OCI-LY7 (cell line): ENCODE data around the gene ZNF22.

ENCODE experiments used
- CTCF ChIP-seq: fragments of 200-600 bp; sonication (generic); conservative IDR thresholded peaks from 2 replicates; pipeline ENCODE4 v1.5.1; 2014; ENCODE audit warnings: mild to moderate bottlenecking, antibody characterized with exemption, low read length, moderate library complexity, mixed read lengths
- EZH2phosphoT487 ChIP-seq: fragments of 200-600 bp; sonication (generic); IDR thresholded peaks from 2 replicates; pipeline ENCODE4 v1.6.1; 2018; ENCODE audit warnings: low read depth, borderline replicate concordance, mild to moderate bottlenecking, mixed run types, antibody characterized with exemption, low read length, moderate library complexity, mixed read lengths

- TF ChIP-seq CTCF = no peak
- no peak for TF ChIP-seq EZH2phosphoT487
These were observed 50.0 kb downstream of the ZNF22 start for GRCh38 chr10:45050551-45051235.
